MM.1S (cell line): ENCODE data around the gene AMPH.

Source experiments
- DNase-seq: peaks from one replicate; pipeline ENCODE4 v3.0.0-alpha.2; 2015
- H2AFZ ChIP-seq: fragments of 300-600 bp; sonication (generic); 2 replicates; pipeline ENCODE4 v1.6.0; 2016; ENCODE audit warnings: antibody characterized with exemption, low read length
- H3F3A ChIP-seq: fragments of 300-600 bp; sonication (generic); 2 replicates; pipeline ENCODE4 v1.6.1; 2016; ENCODE audit warnings: mild to moderate bottlenecking, antibody characterized with exemption, low read length, moderate library complexity, mixed read lengths; ENCODE audit not compliant: insufficient read depth
- H3K27ac ChIP-seq: fragments of 300-600 bp; sonication (generic); 2 replicates; pipeline ENCODE4 v1.5.1; 2016; ENCODE audit warnings: mild to moderate bottlenecking, low read length
- H3K27me3 ChIP-seq: fragments of 300-600 bp; sonication (generic); replicated peaks from 2 replicates; pipeline ENCODE4 v1.6.0; 2016; ENCODE audit warnings: low read length; ENCODE audit not compliant: insufficient read depth
- H3K36me3 ChIP-seq: fragments of 300-600 bp; sonication (generic); replicated peaks from 2 replicates; pipeline ENCODE4 v1.6.1; 2016; ENCODE audit warnings: mild to moderate bottlenecking, low read length, mixed read lengths; ENCODE audit not compliant: insufficient read depth
- H3K4me1 ChIP-seq: fragments of 300-600 bp; sonication (generic); 2 replicates; pipeline ENCODE4 v1.6.1; 2016; ENCODE audit warnings: low read length, mixed read lengths
- H3K4me2 ChIP-seq: fragments of 300-600 bp; sonication (generic); 2 replicates; pipeline ENCODE4 v1.6.0; 2016; ENCODE audit warnings: low read depth, low read length
- H3K4me3 ChIP-seq: fragments of 300-600 bp; sonication (generic); 2 replicates; pipeline ENCODE4 v1.5.1; 2016; ENCODE audit warnings: low read length, mixed read lengths
- H3K79me2 ChIP-seq: fragments of 300-600 bp; sonication (generic); 2 replicates; pipeline ENCODE4 v1.6.1; 2016; ENCODE audit warnings: mixed run types, low read length, mixed read lengths
- H3K9ac ChIP-seq: fragments of 300-600 bp; sonication (generic); 2 replicates; pipeline ENCODE4 v1.6.1; 2016; ENCODE audit warnings: low read length, mixed read lengths
- H3K9me2 ChIP-seq: fragments of 300-600 bp; sonication (generic); replicated peaks from 2 replicates; pipeline ENCODE4 v1.6.1; 2016; ENCODE audit warnings: mild to moderate bottlenecking, low read length, mixed read lengths; ENCODE audit not compliant: insufficient read depth
- H3K9me3 ChIP-seq: fragments of 300-600 bp; sonication (generic); replicated peaks from 2 replicates; pipeline ENCODE4 v1.6.1; 2016; ENCODE audit warnings: mild to moderate bottlenecking, low read length, mixed read lengths; ENCODE audit not compliant: insufficient read depth
- H4K20me1 ChIP-seq: fragments of 300-600 bp; sonication (generic); 2 replicates; pipeline ENCODE4 v1.6.1; 2016; ENCODE audit warnings: mild to moderate bottlenecking, low read length, moderate library complexity, mixed read lengths; ENCODE audit not compliant: insufficient read depth
- CTCF ChIP-seq: fragments of 300-600 bp; sonication (generic); IDR thresholded peaks from 2 replicates; pipeline ENCODE4 v1.5.1; 2016; ENCODE audit warnings: antibody characterized with exemption, low read length, mixed read lengths
- EZH2 ChIP-seq: fragments of 300-600 bp; sonication (generic); optimal IDR thresholded peaks from 2 replicates; pipeline ENCODE3; 2017; ENCODE audit warnings: low read depth, mild to moderate bottlenecking, antibody characterized with exemption, low read length, mixed read lengths
- EZH2phosphoT487 ChIP-seq: fragments of 300-600 bp; sonication (generic); IDR thresholded peaks from 2 replicates; pipeline ENCODE4 v1.6.1; 2018; ENCODE audit warnings: antibody characterized with exemption, low read length

The AMPH gene

GRCh38 chr7:38477333-38477732 lies 153.8 kb downstream of the AMPH start:
- Histone ChIP-seq H3K4me1 (no peaks in the 10 kb centered on the region), H3K4me3 (no peak overlapping the region), H3K9me3 (no peaks in the 10 kb centered on the region), H3K9ac (no peak overlapping the region), H3K36me3 (no peaks in the 10 kb centered on the region), H3K9me2 (no peaks in the 10 kb centered on the region), H3K27ac (no peak overlapping the region), H4K20me1 (no peaks in the 10 kb centered on the region), H2AFZ (no peak overlapping the region), H3K4me2 (no peak overlapping the region), H3K27me3 (no peaks in the 10 kb centered on the region), H3K79me2 (no peaks in the 10 kb centered on the region), H3F3A (no peaks in the 10 kb centered on the region)
- DNase-seq: no peak
- TF ChIP-seq EZH2 (no peak), CTCF (no peak), EZH2phosphoT487 (no peak)

GRCh38 chr7:38476764-38477163 lies 154.4 kb downstream of the AMPH start:
- Histone ChIP-seq H3K4me2 (no peak overlapping the region), H4K20me1 (no peaks in the 10 kb centered on the region), H3K79me2 (no peaks in the 10 kb centered on the region), H3K27ac (no peak overlapping the region), H3K9me3 (no peaks in the 10 kb centered on the region), H3K9ac (no peak overlapping the region), H2AFZ (no peak overlapping the region), H3K4me3 (no peak overlapping the region), H3K27me3 (no peaks in the 10 kb centered on the region), H3K4me1 (no peaks in the 10 kb centered on the region), H3K36me3 (no peaks in the 10 kb centered on the region), H3F3A (no peaks in the 10 kb centered on the region), H3K9me2 (no peaks in the 10 kb centered on the region)
- TF ChIP-seq CTCF: no peak
- no peak for TF ChIP-seq EZH2
- DNase-seq: no peak

- Histone ChIP-seq H3K9me2 (no peaks in the 10 kb centered on the region), H3K27ac (no peak overlapping the region), H2AFZ (no peak overlapping the region), H3K9ac (no peak overlapping the region), H3K4me3 (no peak overlapping the region), H3K36me3 (no peaks in the 10 kb centered on the region), H3K4me1 (peaks cover 14% of the 10 kb centered on the region), H3K9me3 (no peaks in the 10 kb centered on the region), H3K27me3 (no peaks in the 10 kb centered on the region), H3K79me2 (no peaks in the 10 kb centered on the region), H4K20me1 (no peaks in the 10 kb centered on the region), H3K4me2 (no peak overlapping the region), H3F3A (peaks cover 17% of the 10 kb centered on the region)
- DNase-seq: no peak
- TF ChIP-seq CTCF: no peak
- no peak for TF ChIP-seq EZH2phosphoT487
- no peak for TF ChIP-seq EZH2
Observed at GRCh38 chr7:38465956-38466355, 165.2 kb downstream of the AMPH start.
